K562 (cell line): ENCODE data around the gene CASKIN1. TPM values are rescaled to one million over a fixed set of nuclear protein-coding genes. Genes with fewer than 3 reads are reported as not detected.

Experiments
- BHLHE40 ChIP-seq: IDR thresholded peaks from 2 replicates; pipeline ENCODE4 v1.6.1; 2011; ENCODE audit warnings: low read length, improper control_type of control experiment
- CHCHD3 ChIP-seq: fragments of 250-450 bp; sonication (Bioruptor Pico); IDR thresholded peaks from 2 replicates; pipeline ENCODE4 v2.1.2; 2022; ENCODE audit warnings: mild to moderate bottlenecking
- ERF ChIP-seq: fragments of 450-650 bp; formaldehyde crosslinking; IDR thresholded peaks from 2 replicates; pipeline ENCODE4 v1.4.0; 2020; ENCODE audit warnings: mild to moderate bottlenecking, mixed read lengths
- L3MBTL2 ChIP-seq: fragments of 450-650 bp; IDR thresholded peaks from 2 replicates; pipeline ENCODE4 v1.6.1; 2016; ENCODE audit warnings: mild to moderate bottlenecking, moderate library complexity
- MBD2 ChIP-seq: sonication (generic); IDR thresholded peaks from 2 replicates; pipeline ENCODE4 v1.6.1; 2016; ENCODE audit warnings: low read depth, borderline replicate concordance
- POLR2AphosphoS2 ChIP-seq: IDR thresholded peaks from 2 replicates; pipeline ENCODE4 v1.6.1; 2012; ENCODE audit warnings: low read length, improper control_type of control experiment
- SP1 ChIP-seq: sonication (generic); formaldehyde crosslinking; IDR thresholded peaks from 2 replicates; pipeline ENCODE4 v1.8.1; 2022; ENCODE audit warnings: mild to moderate bottlenecking, missing genetic modification reagents
- SUPT5H ChIP-seq: fragments of 450-650 bp; IDR thresholded peaks from 2 replicates; pipeline ENCODE4 v1.6.1; 2016
- TBP ChIP-seq: optimal IDR thresholded peaks from 2 replicates; pipeline ENCODE3; 2011; ENCODE audit warnings: low read depth, low read length, improper control_type of control experiment
- ZBTB7A ChIP-seq: IDR thresholded peaks from 2 replicates; pipeline ENCODE4 v1.6.1; 2011; ENCODE audit warnings: low read depth, mild to moderate bottlenecking, low read length, moderate library complexity, borderline replicate concordance; ENCODE audit not compliant: control insufficient read depth
- polyA plus RNA-seq, 8 experiments: library from polyadenylated mRNA; depleted of rRNA in 4 of 8; stranded (reverse) in 5 of 8; unstranded in 3 of 8; fragments of >200 nt; fragmentation: Nextera tagmentation in 2 of 8; fragmentation: Illumina TruSeq in 1 of 8; extraction: Ambion mirVana in 2 of 8; extraction: Trizol in 1 of 8; gene quantifications; 2 replicates each; pipeline versions ENCODE4 v1.2.1 to v1.2.3, GENCODE V29; 2011 to 2014; ENCODE audit warnings: inconsistent platforms in 1 of 8, missing spikeins in 1 of 8
- total RNA-seq, 7 experiments: library from RNA; depleted of rRNA in 6 of 7; stranded (reverse); fragments of >200 nt in 6 of 7; fragmentation: Illumina TruSeq in 2 of 7; extraction: Trizol in 2 of 7; gene quantifications; 2 replicates each; pipeline versions ENCODE4 v1.2.1 to v1.2.3, GENCODE V29; 2011 to 2021; ENCODE audit warnings: low replicate concordance in 1 of 7
- TF ChIP-seq, protein P1 (sequence below): fragments of 450-650 bp; IDR thresholded peaks from 2 replicates; pipeline ENCODE4 v1.7.0; 2016; ENCODE audit warnings: borderline replicate concordance
- TF ChIP-seq, protein P2 (sequence below): fragments of 250-450 bp; sonication (Bioruptor Pico); IDR thresholded peaks from 2 replicates; pipeline ENCODE4 v1.8.0; 2021; ENCODE audit warnings: moderate library complexity, mild to moderate bottlenecking, inconsistent platforms
- TF ChIP-seq, protein P3 (sequence below): sonication (generic); formaldehyde crosslinking; IDR thresholded peaks from 2 replicates; pipeline ENCODE4 v1.9.0; 2022; ENCODE audit warnings: mild to moderate bottlenecking, missing genetic modification reagents

The CASKIN1 gene
- total and polyA plus RNA-seq, 9 of the 15 experiments (the other 6 are each of a cell fraction or from before 2014, with no cell fraction given) = 0.15 to 4.5 (median 1.5) TPM; not detected in 2

DNA sequence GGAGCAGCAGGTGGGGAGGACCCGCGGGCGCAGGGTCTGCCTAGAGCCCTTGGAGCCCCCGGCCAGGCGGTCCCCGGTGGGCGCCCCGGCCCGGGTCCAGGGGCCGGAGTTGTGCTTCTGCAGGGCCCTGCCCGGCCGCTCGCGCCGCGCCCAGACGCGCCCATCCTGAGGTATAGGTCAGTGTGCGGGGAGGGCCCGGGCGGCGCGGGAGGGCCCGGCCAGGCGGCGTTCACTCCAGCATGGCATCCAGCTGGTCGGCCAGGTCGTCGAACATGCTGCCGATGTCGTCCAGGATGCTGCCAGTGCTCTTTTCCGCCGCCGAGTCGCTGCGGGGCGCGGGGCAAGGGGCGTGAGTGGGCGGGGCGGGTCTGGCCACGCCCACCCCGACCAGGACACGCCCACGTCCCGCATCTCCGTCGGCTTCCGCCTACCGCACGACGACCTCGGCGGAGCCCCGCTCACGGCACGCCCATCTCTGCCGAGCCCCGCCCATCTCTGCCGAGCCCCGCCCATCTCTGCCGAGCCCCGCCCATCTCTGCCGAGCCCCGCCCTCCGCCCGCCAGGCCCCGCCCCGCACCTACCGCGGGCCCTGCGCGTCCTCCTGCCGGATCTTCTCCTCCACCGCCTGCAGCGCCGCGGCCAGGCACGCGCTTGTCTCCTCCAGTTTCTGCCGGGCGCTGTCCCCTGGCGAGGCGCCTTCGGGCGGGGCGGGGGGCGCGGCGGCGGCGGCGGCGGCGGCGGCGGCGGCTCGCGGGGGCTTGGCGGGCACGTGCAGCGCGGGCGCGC lies 17.9 kb downstream of the CASKIN1 start (continued):
- TF ChIP-seq, protein P1, sequence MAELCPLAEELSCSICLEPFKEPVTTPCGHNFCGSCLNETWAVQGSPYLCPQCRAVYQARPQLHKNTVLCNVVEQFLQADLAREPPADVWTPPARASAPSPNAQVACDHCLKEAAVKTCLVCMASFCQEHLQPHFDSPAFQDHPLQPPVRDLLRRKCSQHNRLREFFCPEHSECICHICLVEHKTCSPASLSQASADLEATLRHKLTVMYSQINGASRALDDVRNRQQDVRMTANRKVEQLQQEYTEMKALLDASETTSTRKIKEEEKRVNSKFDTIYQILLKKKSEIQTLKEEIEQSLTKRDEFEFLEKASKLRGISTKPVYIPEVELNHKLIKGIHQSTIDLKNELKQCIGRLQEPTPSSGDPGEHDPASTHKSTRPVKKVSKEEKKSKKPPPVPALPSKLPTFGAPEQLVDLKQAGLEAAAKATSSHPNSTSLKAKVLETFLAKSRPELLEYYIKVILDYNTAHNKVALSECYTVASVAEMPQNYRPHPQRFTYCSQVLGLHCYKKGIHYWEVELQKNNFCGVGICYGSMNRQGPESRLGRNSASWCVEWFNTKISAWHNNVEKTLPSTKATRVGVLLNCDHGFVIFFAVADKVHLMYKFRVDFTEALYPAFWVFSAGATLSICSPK = no peak
- TF ChIP-seq MBD2 (peak; percentile 46; the same call in 1 of the 2 replicates), ZBTB7A (peak; percentile 36; the same call in 1 of the 2 replicates), SP1 (peak; percentile 95), CHCHD3 (CRISPR knock-in tag) (no peak), L3MBTL2 (peak; percentile 54; the same call in 1 of the 2 replicates), SUPT5H (peak; percentile 65), POLR2AphosphoS2 (peak; percentile 81; the same call in 1 of the 2 replicates), ERF (CRISPR knock-in tag) (0 out of 2 replicates have a peak, but pooled peaks have one; percentile 64), BHLHE40 (peak; percentile 67), TBP (no peak)
- TF ChIP-seq, protein P2, sequence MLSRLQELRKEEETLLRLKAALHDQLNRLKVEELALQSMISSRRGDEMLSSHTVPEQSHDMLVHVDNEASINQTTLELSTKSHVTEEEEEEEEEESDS (CRISPR knock-in tag) = no peak
- TF ChIP-seq, protein P3, sequence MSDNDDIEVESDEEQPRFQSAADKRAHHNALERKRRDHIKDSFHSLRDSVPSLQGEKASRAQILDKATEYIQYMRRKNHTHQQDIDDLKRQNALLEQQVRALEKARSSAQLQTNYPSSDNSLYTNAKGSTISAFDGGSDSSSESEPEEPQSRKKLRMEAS (CRISPR knock-in tag) = peak; percentile 88
